ENCODE data around the gene RETN.

DNA sequence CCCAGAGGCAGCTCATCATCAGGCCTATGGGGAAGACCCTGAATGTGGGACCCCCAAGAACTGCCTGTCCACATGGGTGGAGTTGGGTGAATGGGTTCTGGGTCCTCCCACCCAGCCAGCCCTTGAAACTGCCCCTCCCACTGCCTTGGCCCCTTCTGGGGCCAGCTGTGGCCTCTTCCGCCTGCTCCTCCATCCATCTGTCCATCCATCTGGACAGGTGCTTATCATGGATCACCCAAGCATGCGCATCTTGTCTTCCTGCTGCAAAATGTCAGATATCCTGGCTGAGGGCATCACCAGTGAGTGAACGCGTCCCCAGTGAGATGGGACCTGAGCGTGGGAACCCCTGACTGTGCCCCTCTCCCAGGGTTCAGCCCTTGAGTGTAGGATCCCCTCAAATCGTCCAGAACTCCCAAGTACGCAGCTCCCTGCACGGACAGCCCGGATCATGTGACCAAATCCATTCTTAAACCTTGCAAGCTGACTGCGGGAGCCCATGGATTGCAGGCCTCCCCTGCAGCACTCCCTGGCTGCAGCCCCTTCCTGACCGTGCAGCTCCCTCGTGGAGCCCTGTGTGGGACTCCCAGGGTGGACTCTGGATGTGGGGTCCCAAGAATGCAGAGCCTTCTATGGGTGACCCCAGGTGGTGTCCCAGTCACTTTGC lies 29.9 kb upstream of the RETN start:
- TF ChIP-seq CTCF (IDR thresholded peaks at IDR 0.05) (no peak), POLR2AphosphoS5 (IDR thresholded peaks at IDR 0.05) (no peak)
